Stimulated activated CD4-positive, alpha-beta T cell treated with anti-CD3 and anti-CD28 coated beads, Interleukin-2, amount 100 ng/mL, for 24 hours (primary cell): ENCODE results near the gene PCGF3.
A peak's percentile ranks its signal among the peaks of the same experiment; 100 is the strongest.
"Not testable (repeated sequence)": the region's sequence is repeated elsewhere in the genome, so short reads cannot be mapped to it uniquely, and the experiment has no call there.

Experiments
- DNase-seq, 2 donors: peaks; one replicate each; pipeline ENCODE4 v3.0.0-alpha.2; 2020

Gene PCGF3

GRCh38 chr4:705278-706082 lies at the start of gene PCGF3:
TSS of gene PCGF3 (plus strand) at chr4:705832. CDS start at chr4:733681, 27,849 bp downstream.
- peak; percentile 98 to 99 for DNase-seq

DNA sequence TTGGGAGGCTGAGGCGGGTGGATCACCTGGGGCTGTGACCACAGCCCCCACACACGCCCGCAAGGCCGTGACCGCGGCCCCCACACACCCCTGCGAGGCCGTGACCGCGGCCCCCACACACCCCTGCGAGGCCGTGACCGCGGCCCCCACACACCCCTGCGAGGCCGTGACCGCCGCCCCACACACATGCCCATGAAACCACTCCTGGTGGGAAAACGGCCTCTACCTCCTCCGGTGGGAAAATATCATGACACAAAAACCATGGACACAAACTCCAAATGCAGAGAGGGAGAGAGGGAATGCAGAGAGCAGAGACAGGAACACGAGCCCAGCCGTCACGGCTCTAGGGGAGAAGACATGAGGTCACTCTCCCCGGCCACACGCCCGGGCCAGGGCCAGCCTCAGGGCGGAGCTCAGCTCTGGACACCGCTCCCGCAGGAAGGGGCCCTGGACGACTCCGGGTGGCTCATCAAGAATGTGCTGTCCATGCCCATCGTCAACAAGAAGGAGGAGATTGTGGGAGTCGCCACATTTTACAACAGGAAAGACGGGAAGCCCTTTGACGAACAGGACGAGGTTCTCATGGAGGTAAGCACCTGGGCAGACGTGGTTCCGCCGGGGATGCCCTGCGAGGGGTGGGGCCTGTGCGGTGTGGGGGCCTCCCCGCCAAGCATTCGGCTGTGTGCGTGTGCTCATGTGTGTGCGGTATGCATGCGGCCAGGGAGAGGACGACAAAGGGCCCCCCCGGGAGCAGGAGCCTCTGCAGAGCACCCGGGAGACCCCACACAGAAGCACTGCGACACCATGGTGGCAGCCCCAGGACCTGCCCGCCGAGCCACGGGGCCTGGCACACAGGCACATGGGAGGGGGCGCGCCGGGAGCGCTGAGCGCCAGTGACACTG lies 48.9 kb upstream of the PCGF3 start:
- DNase-seq: no peak

DNA sequence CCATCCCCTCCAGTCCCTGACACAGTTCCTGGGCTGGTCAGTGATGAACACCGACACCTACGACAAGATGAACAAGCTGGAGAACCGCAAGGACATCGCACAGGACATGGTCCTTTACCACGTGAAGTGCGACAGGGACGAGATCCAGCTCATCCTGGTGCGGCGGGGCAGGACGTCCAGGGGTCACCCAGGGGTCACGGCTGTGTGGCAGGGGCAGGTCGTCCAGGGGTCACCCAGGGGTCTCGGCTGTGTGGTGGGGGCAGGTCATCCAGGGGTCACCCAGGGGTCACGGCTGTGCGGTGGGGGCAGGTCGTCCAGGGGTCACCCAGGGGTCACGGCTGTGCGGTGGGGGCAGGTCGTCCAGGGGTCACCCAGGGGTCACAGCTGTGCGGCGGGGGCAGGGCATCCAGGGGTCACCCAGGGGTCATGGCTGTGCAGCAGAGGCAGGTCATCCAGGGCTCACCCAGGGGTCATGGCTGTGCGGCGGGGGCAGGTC lies 48.2 kb upstream of the PCGF3 start:
- DNase-seq: no peak

DNA sequence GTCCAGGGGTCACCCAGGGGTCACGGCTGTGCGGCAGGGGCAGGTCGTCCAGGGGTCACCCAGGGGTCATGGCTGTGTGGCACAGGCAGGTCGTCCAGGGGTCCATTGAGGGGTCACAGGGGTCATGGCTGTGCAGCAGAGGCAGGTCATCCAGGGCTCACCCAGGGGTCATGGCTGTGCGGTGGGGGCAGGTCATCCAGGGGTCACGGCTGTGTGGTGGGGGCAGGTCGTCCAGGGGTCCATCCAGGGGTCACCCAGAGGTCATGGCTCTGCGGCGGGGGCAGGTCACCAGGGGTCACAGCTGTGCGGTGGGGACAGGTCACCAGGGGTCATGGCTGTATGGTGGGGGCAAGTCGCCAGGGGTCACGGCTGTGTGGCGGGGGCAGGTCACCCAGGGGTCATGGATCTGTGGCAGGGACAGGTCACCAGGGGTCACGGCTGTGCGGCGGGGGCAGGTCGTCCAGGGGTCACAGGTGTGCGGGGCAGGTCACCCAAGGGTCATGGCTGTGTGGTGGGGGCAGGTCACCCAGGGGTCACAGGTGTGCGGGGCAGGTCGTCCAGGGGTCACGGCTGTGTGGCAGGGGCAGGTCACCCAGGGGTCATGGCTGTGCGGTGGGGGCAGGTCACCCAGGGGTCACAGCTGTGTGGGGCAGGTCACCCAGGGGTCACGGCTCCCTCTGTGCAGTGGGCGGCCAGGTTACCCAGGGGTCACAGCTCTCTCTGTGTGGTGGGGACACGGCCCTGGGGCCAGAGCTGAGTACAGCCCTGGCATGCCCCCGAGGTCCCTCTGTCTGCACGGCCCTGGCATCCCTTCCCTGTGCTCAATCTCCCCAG lies 47.6 kb upstream of the PCGF3 start:
- no peak for DNase-seq

GRCh38 chr4:658681-659667 lies 46.7 kb upstream of the PCGF3 start:
- no peak for DNase-seq

GRCh38 chr4:659851-660250 lies 45.8 kb upstream of the PCGF3 start:
- DNase-seq: no peak

- no peak for DNase-seq
These were observed 45.2 kb upstream of the PCGF3 start for GRCh38 chr4:660401-660800.

DNA sequence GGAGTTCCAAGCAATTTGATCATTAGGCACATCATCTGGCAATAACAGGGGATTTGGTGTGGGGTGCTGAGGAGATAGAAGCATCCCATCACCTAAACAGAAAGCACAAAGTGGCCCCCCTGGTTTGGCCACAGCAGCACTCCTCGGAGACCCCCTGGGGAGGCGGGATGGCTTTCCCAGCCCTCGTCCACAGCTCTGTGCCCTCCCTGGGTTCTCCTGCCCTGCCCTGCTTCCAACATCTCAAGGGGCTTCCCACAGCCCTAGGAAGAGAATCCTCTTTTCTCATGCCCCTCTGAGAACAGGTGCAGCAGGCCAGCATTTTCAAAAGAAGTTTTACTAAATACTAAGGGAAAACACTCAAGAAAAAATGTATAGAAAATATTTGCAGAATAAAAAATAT lies 44.4 kb upstream of the PCGF3 start:
- no peak for DNase-seq

- DNase-seq: no peak
These were observed 43.5 kb upstream of the PCGF3 start for GRCh38 chr4:661881-662761.

GRCh38 chr4:663046-663437 lies 42.6 kb upstream of the PCGF3 start:
- DNase-seq: no peak

DNA sequence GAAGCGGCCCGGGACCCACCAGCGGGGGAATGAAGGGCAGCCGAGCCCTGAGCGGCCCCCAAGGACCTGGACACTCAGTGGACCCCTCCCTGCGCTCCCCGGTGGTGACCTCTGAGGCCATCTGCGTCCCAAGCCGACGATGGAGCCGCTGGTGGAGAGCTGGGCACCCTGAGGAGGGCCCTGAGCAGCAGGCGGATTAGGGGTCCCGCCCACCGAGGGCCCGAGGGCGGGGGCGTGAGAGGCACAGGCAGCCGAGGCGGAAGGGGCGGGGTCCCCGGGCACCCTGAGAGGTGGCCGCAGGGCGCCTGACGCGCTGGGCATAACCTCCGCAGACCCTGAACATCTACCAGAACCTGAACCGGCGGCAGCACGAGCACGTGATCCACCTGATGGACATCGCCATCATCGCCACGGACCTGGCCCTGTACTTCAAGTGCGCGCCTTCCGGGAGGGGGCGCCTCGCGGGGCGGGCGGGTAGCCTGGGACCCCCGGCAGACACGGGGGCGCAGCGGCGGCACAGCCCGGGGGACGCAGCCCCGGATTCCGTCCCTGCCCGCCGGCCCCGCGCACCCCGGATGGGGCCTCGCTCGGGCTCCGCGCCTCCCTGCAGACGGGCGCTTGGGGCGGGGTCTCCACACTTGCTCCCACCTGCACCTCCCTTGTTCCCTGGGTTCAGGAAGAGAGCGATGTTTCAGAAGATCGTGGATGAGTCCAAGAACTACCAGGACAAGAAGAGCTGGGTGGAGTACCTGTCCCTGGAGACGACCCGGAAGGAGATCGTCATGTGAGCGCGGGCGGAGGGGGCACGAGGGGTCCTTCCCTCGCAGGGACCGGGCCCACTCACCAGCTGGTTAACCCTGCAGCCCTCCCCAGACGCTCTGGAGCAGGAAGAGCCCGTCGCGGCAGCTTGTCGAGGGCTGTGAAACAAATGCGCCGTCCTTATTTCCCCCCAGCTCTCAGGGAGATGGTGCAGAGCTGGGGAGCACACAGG lies 41.9 kb upstream of the PCGF3 start:
- peak; percentile 77 to 84 for DNase-seq

GRCh38 chr4:664713-665231 lies 40.9 kb upstream of the PCGF3 start:
- DNase-seq: no peak

GRCh38 chr4:665381-665750 lies 40.3 kb upstream of the PCGF3 start:
- no peak for DNase-seq

DNA sequence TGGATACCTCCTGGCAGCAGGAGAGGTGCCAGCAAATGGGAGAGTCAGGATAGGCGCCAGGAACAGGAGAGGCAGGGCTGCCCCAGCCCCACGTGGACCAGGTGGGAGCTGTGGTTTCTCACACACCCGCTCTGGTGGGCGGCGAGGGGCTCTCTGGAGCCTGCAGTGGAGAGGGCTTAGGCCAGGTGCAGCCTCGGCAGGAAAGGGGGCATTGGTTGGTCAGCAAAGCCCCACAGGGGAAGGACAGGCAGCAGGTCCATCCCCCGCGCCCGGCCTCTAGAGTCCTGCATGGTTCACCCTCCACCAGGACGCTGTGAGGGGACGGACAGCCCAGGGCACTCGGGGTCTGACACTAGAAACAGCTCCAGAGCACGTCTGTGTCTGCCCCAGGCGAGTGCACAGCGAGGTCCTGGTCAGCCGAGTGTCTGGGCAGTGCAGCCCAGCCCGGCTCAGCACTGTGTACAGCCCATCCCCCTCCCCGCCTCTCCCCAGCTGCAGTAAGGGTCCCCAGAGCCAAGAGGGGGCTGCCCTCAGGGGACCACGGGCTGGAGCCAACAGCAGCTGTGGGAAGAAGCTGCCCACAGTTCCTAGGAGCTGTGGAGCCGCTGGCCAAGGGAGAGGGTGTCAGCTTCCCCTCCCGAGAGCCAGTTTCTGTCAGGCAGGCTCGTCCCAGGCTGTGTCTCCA lies 39.7 kb upstream of the PCGF3 start:
- no peak for DNase-seq

DNA sequence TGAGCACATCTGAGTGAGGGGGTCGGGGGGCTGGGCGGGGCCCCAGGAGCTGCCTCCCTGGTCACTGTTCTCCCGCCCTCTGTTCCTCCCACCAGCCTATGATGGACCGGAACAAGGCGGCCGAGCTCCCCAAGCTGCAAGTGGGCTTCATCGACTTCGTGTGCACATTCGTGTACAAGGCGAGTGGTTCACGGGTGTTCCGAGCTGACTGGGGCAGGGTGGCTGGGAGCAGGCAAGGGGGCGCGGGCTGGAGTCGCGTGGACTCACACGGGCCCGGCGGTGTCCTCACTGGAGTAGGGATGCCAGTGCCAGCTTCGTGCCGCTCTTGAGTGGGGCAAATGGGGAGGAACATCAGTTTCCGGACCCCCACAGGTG lies 39.2 kb upstream of the PCGF3 start:
- no peak for DNase-seq

DNA sequence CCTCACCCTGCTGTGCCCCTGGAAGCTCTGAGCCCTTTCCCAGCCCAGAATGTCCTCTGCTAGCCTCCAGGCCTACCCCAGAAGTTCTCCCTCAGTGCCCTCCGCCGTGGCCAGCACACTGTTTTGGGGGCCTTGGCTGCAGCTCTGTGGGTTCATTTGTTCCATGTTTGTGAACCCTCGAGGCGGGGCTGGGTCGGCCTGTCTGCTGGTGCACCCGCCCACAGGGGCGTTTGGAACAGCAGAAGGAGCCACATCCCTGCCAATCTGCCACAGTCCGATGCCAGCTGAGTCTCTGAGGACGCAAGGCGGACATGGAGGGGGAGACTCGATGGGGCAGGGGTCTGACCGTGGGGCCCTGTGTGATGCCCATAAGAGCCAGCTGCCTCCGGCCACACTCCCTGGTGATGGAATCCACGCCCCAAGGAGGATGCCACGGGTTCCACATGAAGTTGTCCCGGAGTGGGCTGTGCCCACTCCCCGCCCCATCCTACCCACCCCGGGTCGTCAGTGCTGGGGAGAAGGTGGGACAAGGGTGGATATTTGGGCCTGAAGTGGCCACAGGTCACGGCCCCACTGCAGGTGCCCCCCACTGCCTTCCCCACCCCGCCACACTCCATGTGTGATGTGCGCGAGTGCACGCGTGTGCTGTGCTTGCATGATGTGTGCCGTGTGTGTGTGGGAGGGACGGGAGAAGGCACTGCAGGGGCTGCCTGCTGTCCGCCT lies 38.6 kb upstream of the PCGF3 start:
- DNase-seq: no peak

- no peak for DNase-seq
These were observed 38.1 kb upstream of the PCGF3 start for GRCh38 chr4:667545-667925.

- DNase-seq: not testable (repeated sequence)
These were observed 37.4 kb upstream of the PCGF3 start for GRCh38 chr4:668219-668618.
